GM12878 (cell line): Measurements from ENCODE around the gene ADCYAP1R1.

Source experiments
- EP300 ChIP-seq, 2 experiments: fragments of 150-350 bp in 1 of 2; IDR thresholded peaks; 2 replicates each; pipeline ENCODE4 v1.6.1; 2011 to 2012; ENCODE audit warnings: low read depth in 2 of 2, low read length in 2 of 2, borderline replicate concordance in 1 of 2, improper control_type of control experiment in 1 of 2, inconsistent platforms in 1 of 2; ENCODE audit not compliant: control insufficient read depth in 1 of 2
- HDAC2 ChIP-seq: fragments of 200-600 bp; sonication (generic); IDR thresholded peaks from 2 replicates; pipeline ENCODE4 v1.6.1; 2017
- POLR2AphosphoS5 ChIP-seq: IDR thresholded peaks from 2 replicates; pipeline ENCODE4 v1.6.1; 2011; ENCODE audit warnings: mild to moderate bottlenecking, low read length, inconsistent platforms
- STAT3 ChIP-seq: IDR thresholded peaks from 2 replicates; pipeline ENCODE4 v1.6.1; 2011; ENCODE audit warnings: low read depth, low read length, improper control_type of control experiment
- ZBTB40 ChIP-seq: fragments of 450-650 bp; IDR thresholded peaks from 2 replicates; pipeline ENCODE4 v1.6.1; 2016; ENCODE audit warnings: mild to moderate bottlenecking, moderate library complexity, borderline replicate concordance

DNA sequence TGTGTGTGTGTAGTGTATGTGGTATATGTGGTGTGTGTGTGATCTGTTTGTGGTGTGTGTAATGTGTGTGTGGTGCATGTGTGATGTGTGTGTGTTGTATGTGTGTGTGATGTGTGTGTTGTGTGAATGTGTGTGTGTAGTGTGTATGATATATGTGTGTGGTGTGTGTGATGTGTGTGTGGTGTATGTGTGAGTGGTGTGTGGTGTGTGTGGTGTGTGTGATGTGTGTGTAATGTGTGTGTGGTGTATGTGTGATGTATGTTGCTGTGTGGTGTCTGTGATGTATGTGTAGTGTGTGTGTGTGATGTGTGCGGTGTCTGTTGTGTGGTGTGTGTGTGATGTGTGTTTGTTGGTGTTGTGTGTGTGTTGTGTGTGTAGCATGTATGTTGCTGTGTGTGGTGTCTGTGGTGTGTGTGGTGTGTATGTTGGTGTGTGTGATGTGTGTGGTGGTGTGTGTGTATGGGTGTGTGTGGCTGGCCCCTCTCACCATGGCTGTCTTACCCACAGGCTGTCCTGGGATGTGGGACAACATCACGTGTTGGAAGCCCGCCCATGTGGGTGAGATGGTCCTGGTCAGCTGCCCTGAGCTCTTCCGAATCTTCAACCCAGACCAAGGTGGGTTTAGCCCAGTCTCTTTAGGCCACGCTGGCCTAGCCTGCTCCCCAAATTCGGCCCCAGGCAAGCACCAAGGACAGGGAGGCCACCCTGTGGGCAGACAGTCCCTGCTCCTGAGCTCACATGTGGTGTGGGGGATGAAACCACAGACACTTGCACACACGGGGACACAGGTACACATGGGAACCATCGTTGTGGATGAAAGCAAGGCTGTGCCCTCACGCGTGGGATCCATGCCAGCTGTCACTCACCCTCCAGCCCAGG, 25.6 kb downstream of the ADCYAP1R1 start:
- no peak for TF ChIP-seq EP300 (IDR thresholded peaks at IDR 0.05; ENCODE audit: borderline replicate concordance in 1 of 2, control insufficient read depth in 1 of 2, low read depth in 2 of 2, low read length in 2 of 2)
- no peak for TF ChIP-seq POLR2AphosphoS5
- no peak for TF ChIP-seq ZBTB40
- no peak for TF ChIP-seq HDAC2
- no peak for TF ChIP-seq STAT3
